Thyroid gland (tissue), 4 donors: Measurements from ENCODE around the gene PAFAH2.

Source experiments
- POLR2A ChIP-seq, 2 donors: fragments of 450-650 bp; IDR thresholded peaks; one replicate each; pipeline ENCODE4 v1.6.1; 2017; ENCODE audit warnings: antibody characterized with exemption in 2 of 2, mild to moderate bottlenecking in 2 of 2, moderate library complexity in 1 of 2
- TF ChIP-seq, protein P1 (sequence below), 6 experiments: fragments of 200-600 bp in 3 of 6; fragments of 450-650 bp in 3 of 6; sonication (generic) in 3 of 6; IDR thresholded peaks; one replicate each; pipeline ENCODE4 v1.5.1; 2016 to 2019; ENCODE audit warnings: antibody characterized with exemption in 6 of 6, mild to moderate bottlenecking in 2 of 6, inconsistent platforms in 1 of 6, moderate library complexity in 1 of 6

DNA sequence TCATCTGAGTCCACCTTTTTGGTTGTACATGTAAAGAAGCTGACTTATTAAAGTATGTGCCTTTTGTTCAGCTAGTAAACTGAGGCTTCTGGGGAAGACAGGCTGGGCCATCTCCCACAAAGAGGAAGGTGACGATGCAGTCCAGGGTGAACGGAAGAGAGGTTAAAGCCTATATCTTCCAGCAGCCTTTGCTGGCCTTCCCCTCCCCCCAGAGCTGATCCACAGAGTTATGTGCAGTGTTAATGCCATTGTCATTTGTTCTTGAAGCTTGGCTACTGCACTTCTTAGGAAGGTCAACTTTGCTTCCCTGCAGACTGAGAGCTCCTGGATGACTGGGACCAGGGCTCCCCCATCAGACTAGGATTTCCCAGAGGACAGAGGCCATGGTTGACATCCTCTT lies 45.9 kb upstream of the PAFAH2 start:
- TF ChIP-seq POLR2A (IDR thresholded peaks at IDR 0.05): no peak
- TF ChIP-seq, protein P1, sequence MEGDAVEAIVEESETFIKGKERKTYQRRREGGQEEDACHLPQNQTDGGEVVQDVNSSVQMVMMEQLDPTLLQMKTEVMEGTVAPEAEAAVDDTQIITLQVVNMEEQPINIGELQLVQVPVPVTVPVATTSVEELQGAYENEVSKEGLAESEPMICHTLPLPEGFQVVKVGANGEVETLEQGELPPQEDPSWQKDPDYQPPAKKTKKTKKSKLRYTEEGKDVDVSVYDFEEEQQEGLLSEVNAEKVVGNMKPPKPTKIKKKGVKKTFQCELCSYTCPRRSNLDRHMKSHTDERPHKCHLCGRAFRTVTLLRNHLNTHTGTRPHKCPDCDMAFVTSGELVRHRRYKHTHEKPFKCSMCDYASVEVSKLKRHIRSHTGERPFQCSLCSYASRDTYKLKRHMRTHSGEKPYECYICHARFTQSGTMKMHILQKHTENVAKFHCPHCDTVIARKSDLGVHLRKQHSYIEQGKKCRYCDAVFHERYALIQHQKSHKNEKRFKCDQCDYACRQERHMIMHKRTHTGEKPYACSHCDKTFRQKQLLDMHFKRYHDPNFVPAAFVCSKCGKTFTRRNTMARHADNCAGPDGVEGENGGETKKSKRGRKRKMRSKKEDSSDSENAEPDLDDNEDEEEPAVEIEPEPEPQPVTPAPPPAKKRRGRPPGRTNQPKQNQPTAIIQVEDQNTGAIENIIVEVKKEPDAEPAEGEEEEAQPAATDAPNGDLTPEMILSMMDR (IDR thresholded peaks at IDR 0.05): no peak
